DOHH2 (cell line): Measurements from ENCODE around the gene MYCL.

ENCODE experiments used
- H3F3A ChIP-seq: fragments of 200-600 bp; sonication (generic), shearing (Covaris generic); 2 replicates; pipeline ENCODE4 v1.6.0; 2016; ENCODE audit warnings: antibody characterized with exemption, mild to moderate bottlenecking; ENCODE audit not compliant: control insufficient read depth, insufficient read depth
- H3K27ac ChIP-seq: fragments of 200-600 bp; sonication (generic); 2 replicates; pipeline ENCODE4 v1.5.1; 2014; ENCODE audit warnings: low read depth, mild to moderate bottlenecking, low read length, moderate library complexity
- H3K27me3 ChIP-seq: fragments of 200-600 bp; sonication (generic); 2 replicates; pipeline ENCODE4 v1.6.1; 2014; ENCODE audit warnings: mild to moderate bottlenecking, low read length, mixed read lengths; ENCODE audit not compliant: control insufficient read depth
- H3K36me3 ChIP-seq: fragments of 200-600 bp; sonication (generic); 2 replicates; pipeline ENCODE4 v1.6.1; 2014; ENCODE audit warnings: mild to moderate bottlenecking, low read length, moderate library complexity, mixed read lengths; ENCODE audit not compliant: control insufficient read depth
- H3K4me1 ChIP-seq: fragments of 200-600 bp; sonication (generic); 2 replicates; pipeline ENCODE4 v1.6.1; 2014; ENCODE audit warnings: mild to moderate bottlenecking, low read length, mixed read lengths; ENCODE audit not compliant: control insufficient read depth
- H3K4me2 ChIP-seq: fragments of 200-600 bp; sonication (generic); 2 replicates; pipeline ENCODE4 v1.6.0; 2014; ENCODE audit warnings: mild to moderate bottlenecking, low read length, moderate library complexity
- H3K4me3 ChIP-seq: fragments of 200-600 bp; sonication (generic); 2 replicates; pipeline ENCODE4 v1.5.1; 2014; ENCODE audit warnings: mild to moderate bottlenecking, low read length, mixed read lengths
- H3K79me2 ChIP-seq: fragments of 200-600 bp; sonication (generic); 2 replicates; pipeline ENCODE4 v1.6.1; 2014; ENCODE audit warnings: mild to moderate bottlenecking, low read length, mixed read lengths; ENCODE audit not compliant: control insufficient read depth
- H3K9me2 ChIP-seq: fragments of 200-600 bp; sonication (generic); replicated peaks from 2 replicates; pipeline ENCODE4 v1.6.1; 2014; ENCODE audit warnings: mild to moderate bottlenecking, low read length, mixed read lengths; ENCODE audit not compliant: control insufficient read depth
- H3K9me3 ChIP-seq: fragments of 200-600 bp; sonication (generic); 2 replicates; pipeline ENCODE4 v1.6.1; 2014; ENCODE audit warnings: antibody characterized with exemption, low read length, mixed read lengths; ENCODE audit not compliant: control insufficient read depth, insufficient read depth
- H4K20me1 ChIP-seq: fragments of 200-600 bp; sonication (generic); 2 replicates; pipeline ENCODE4 v1.6.0; 2014; ENCODE audit warnings: low read depth, mild to moderate bottlenecking, antibody characterized with exemption, low read length, moderate library complexity; ENCODE audit not compliant: control insufficient read depth, insufficient read depth
- EZH2phosphoT487 ChIP-seq: fragments of 200-600 bp; sonication (generic); IDR thresholded peaks from 2 replicates; pipeline ENCODE4 v1.6.1; 2017; ENCODE audit warnings: borderline replicate concordance, mild to moderate bottlenecking, antibody characterized with exemption, low read length, moderate library complexity, mixed read lengths
- TF ChIP-seq, protein P1 (sequence below): fragments of 200-600 bp; sonication (generic); IDR thresholded peaks from one replicate; pipeline ENCODE4 v1.5.1; 2014; ENCODE audit warnings: antibody characterized with exemption, mild to moderate bottlenecking, low read depth, low read length; ENCODE audit not compliant: poor library complexity, severe bottlenecking

The MYCL gene

GRCh38 chr1:39936724-39937491, 35.2 kb upstream of the MYCL start:
- TF ChIP-seq EZH2phosphoT487 = no peak
- TF ChIP-seq, protein P1, sequence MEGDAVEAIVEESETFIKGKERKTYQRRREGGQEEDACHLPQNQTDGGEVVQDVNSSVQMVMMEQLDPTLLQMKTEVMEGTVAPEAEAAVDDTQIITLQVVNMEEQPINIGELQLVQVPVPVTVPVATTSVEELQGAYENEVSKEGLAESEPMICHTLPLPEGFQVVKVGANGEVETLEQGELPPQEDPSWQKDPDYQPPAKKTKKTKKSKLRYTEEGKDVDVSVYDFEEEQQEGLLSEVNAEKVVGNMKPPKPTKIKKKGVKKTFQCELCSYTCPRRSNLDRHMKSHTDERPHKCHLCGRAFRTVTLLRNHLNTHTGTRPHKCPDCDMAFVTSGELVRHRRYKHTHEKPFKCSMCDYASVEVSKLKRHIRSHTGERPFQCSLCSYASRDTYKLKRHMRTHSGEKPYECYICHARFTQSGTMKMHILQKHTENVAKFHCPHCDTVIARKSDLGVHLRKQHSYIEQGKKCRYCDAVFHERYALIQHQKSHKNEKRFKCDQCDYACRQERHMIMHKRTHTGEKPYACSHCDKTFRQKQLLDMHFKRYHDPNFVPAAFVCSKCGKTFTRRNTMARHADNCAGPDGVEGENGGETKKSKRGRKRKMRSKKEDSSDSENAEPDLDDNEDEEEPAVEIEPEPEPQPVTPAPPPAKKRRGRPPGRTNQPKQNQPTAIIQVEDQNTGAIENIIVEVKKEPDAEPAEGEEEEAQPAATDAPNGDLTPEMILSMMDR = no peak
- no peak overlapping the region for H3K4me2 ChIP-seq
- H3K4me1 ChIP-seq = no peaks in the 10 kb centered on the region
- H3K9me2 ChIP-seq = no peaks in the 10 kb centered on the region
- H4K20me1 ChIP-seq = no peaks in the 10 kb centered on the region
- no peaks in the 10 kb centered on the region for H3K36me3 ChIP-seq
- no peaks in the 10 kb centered on the region for H3F3A ChIP-seq
- H3K79me2 ChIP-seq = no peaks in the 10 kb centered on the region
- no peaks in the 10 kb centered on the region for H3K27me3 ChIP-seq
- no peak overlapping the region for H3K4me3 ChIP-seq
- H3K9me3 ChIP-seq = no peaks in the 10 kb centered on the region
- H3K27ac ChIP-seq = no peak overlapping the region

- Histone ChIP-seq H3K79me2 (no peaks in the 10 kb centered on the region), H3K36me3 (no peaks in the 10 kb centered on the region), H4K20me1 (no peaks in the 10 kb centered on the region), H3F3A (no peaks in the 10 kb centered on the region), H3K4me2 (no peak overlapping the region), H3K9me2 (no peaks in the 10 kb centered on the region), H3K27me3 (peaks cover 3% of the 10 kb centered on the region; the same call in 1 of the 2 replicates), H3K4me3 (no peak overlapping the region), H3K27ac (no peak overlapping the region), H3K9me3 (no peaks in the 10 kb centered on the region), H3K4me1 (no peaks in the 10 kb centered on the region)
- no peak for TF ChIP-seq EZH2phosphoT487
- TF ChIP-seq, protein P1 = no peak
Measured at GRCh38 chr1:39933956-39934941, 32.5 kb upstream of the MYCL start.

- H3K9me2 ChIP-seq = no peaks in the 10 kb centered on the region
- TF ChIP-seq, protein P1 = no peak
- no peak for TF ChIP-seq EZH2phosphoT487
- H3K4me1 ChIP-seq = peaks cover 13% of the 10 kb centered on the region
- H3K4me3 ChIP-seq = no peak overlapping the region
- no peaks in the 10 kb centered on the region for H3F3A ChIP-seq
- H3K27me3 ChIP-seq = peaks cover 3% of the 10 kb centered on the region; the same call in 1 of the 2 replicates
- no peak overlapping the region for H3K4me2 ChIP-seq
- H3K27ac ChIP-seq = no peak overlapping the region
- H4K20me1 ChIP-seq = no peaks in the 10 kb centered on the region
- H3K79me2 ChIP-seq = no peaks in the 10 kb centered on the region
- no peaks in the 10 kb centered on the region for H3K9me3 ChIP-seq
- H3K36me3 ChIP-seq = no peaks in the 10 kb centered on the region
Measured at GRCh38 chr1:39928809-39929587, 27.3 kb upstream of the MYCL start.
